ENCODE data around the gene SLC25A45. TPM values are rescaled to one million over a fixed set of nuclear protein-coding genes. Genes with fewer than 3 reads are reported as not detected.

Gene SLC25A45
- total RNA-seq, 1 experiment from 2014 or later = 3.9 TPM

GRCh38 chr11:65401803-65402248, 19.4 kb upstream of the SLC25A45 start:
- ChIA-PET CTCF (interaction anchor here (2.2 kb wide), 1 partner anchor 14 kb away, joined by 9 read pairs; no protein-coding TSS in a partner anchor), POLR2A (interaction anchor here (0.7 kb wide), 1 partner anchor 14 kb away, joined by 3 read pairs; no protein-coding TSS in a partner anchor)
- Mint-ChIP-seq H3K4me3 (ENCODE audit: unreplicated experiment) (no peak overlapping the region), H3K9me3 (ENCODE audit: unreplicated experiment) (no peaks in the 10 kb centered on the region), H3K36me3 (ENCODE audit: insufficient read depth, unreplicated experiment) (peaks cover 71% of the 10 kb centered on the region), H3K27me3 (ENCODE audit: insufficient read depth, unreplicated experiment) (no peaks in the 10 kb centered on the region), H3K27ac (ENCODE audit: low read depth, unreplicated experiment) (no peak overlapping the region), H3K4me1 (ENCODE audit: insufficient read depth, unreplicated experiment) (no peaks in the 10 kb centered on the region)
- intact Hi-C loops (cut with micrococcal nuclease) = no loop called here
- BruUV-seq (replicated peaks) = no TSS peak
- no peak for DNase-seq (ENCODE audit: unreplicated experiment)
- TF ChIP-seq CTCF (IDR thresholded peaks at IDR 0.05; ENCODE audit: unreplicated experiment) = no peak

- TF ChIP-seq CTCF (IDR thresholded peaks at IDR 0.05; ENCODE audit: unreplicated experiment) = no peak
- CTCF ChIA-PET = interaction anchor here (0.6 to 1.2 kb wide), 3 partner anchors 15 to 110 kb away, joined by 3 to 4 read pairs (median 4); no protein-coding TSS in a partner anchor
- H3K36me3 Mint-ChIP-seq (ENCODE audit: insufficient read depth, unreplicated experiment) = peaks cover 74% of the 10 kb centered on the region
- BruUV-seq (replicated peaks) = no TSS peak
- H3K9me3 Mint-ChIP-seq (ENCODE audit: unreplicated experiment) = no peaks in the 10 kb centered on the region
- H3K4me1 Mint-ChIP-seq (ENCODE audit: insufficient read depth, unreplicated experiment) = no peaks in the 10 kb centered on the region
- no peak for DNase-seq (ENCODE audit: unreplicated experiment)
- intact Hi-C loops (cut with micrococcal nuclease) = no loop called here
- no peaks in the 10 kb centered on the region for H3K27me3 Mint-ChIP-seq (ENCODE audit: insufficient read depth, unreplicated experiment)
- no peak overlapping the region for H3K27ac Mint-ChIP-seq (ENCODE audit: low read depth, unreplicated experiment)
- POLR2A ChIA-PET = no interaction called here
- no peak overlapping the region for H3K4me3 Mint-ChIP-seq (ENCODE audit: unreplicated experiment)
These were observed 18.8 kb upstream of the SLC25A45 start for GRCh38 chr11:65401073-65401802.

- CTCF ChIA-PET = interaction anchor here (0.6 to 1.2 kb wide), 4 partner anchors 9 to 110 kb away, joined by 3 to 4 read pairs (median 4); no protein-coding TSS in a partner anchor
- DNase-seq (ENCODE audit: unreplicated experiment) = no peak
- Mint-ChIP-seq H3K36me3 (ENCODE audit: insufficient read depth, unreplicated experiment) (peaks cover 75% of the 10 kb centered on the region), H3K27me3 (ENCODE audit: insufficient read depth, unreplicated experiment) (no peaks in the 10 kb centered on the region), H3K4me3 (ENCODE audit: unreplicated experiment) (no peak overlapping the region), H3K9me3 (ENCODE audit: unreplicated experiment) (no peaks in the 10 kb centered on the region), H3K4me1 (ENCODE audit: insufficient read depth, unreplicated experiment) (no peaks in the 10 kb centered on the region), H3K27ac (ENCODE audit: low read depth, unreplicated experiment) (no peak overlapping the region)
- intact Hi-C loops (cut with micrococcal nuclease) = no loop called here
- no peak for TF ChIP-seq CTCF (IDR thresholded peaks at IDR 0.05; ENCODE audit: unreplicated experiment)
- POLR2A ChIA-PET = no interaction called here
- no TSS peak for BruUV-seq (replicated peaks)
These were observed 18.0 kb upstream of the SLC25A45 start for GRCh38 chr11:65400307-65401072.

- ChIA-PET POLR2A (interaction anchor here (1.5 kb wide), 1 partner anchor 9 kb away, joined by 3 read pairs; no protein-coding TSS in a partner anchor), CTCF (interaction anchor here (0.7 to 1.1 kb wide), 3 partner anchors 12 to 105 kb away, joined by 3 to 4 read pairs (median 3); no protein-coding TSS in a partner anchor)
- H3K27me3 Mint-ChIP-seq (ENCODE audit: insufficient read depth, unreplicated experiment) = no peaks in the 10 kb centered on the region
- peaks cover 72% of the 10 kb centered on the region for H3K36me3 Mint-ChIP-seq (ENCODE audit: insufficient read depth, unreplicated experiment)
- no TSS peak for BruUV-seq (replicated peaks)
- intact Hi-C loops (cut with micrococcal nuclease) = no loop called here
- no peaks in the 10 kb centered on the region for H3K9me3 Mint-ChIP-seq (ENCODE audit: unreplicated experiment)
- no peak overlapping the region for H3K4me3 Mint-ChIP-seq (ENCODE audit: unreplicated experiment)
- no peak overlapping the region for H3K27ac Mint-ChIP-seq (ENCODE audit: low read depth, unreplicated experiment)
- TF ChIP-seq CTCF (IDR thresholded peaks at IDR 0.05; ENCODE audit: unreplicated experiment) = no peak
- DNase-seq (ENCODE audit: unreplicated experiment) = no peak
- H3K4me1 Mint-ChIP-seq (ENCODE audit: insufficient read depth, unreplicated experiment) = no peaks in the 10 kb centered on the region
These were observed 17.4 kb upstream of the SLC25A45 start for GRCh38 chr11:65399845-65400244.
